Sigmoid colon (tissue), 4 donors: ENCODE data around the gene NCKAP5.

Experiments used
- EP300 ChIP-seq, 4 donors: sonication (generic); formaldehyde crosslinking; IDR thresholded peaks; one replicate each; pipeline ENCODE4 v1.6.1; 2017; ENCODE audit warnings: antibody characterized with exemption in 4 of 4
- POLR2AphosphoS5 ChIP-seq, 4 donors: sonication (generic); formaldehyde crosslinking; IDR thresholded peaks; one replicate each; pipeline ENCODE4 v1.6.1; 2017; ENCODE audit warnings: antibody characterized with exemption in 4 of 4
- TF ChIP-seq, protein P1 (sequence below), 4 experiments: fragments of 450-650 bp in 3 of 4; fragments of 200-600 bp in 1 of 4; IDR thresholded peaks; one replicate each; pipeline ENCODE4 v1.5.1; 2016 to 2019; ENCODE audit warnings: antibody characterized with exemption in 4 of 4, mild to moderate bottlenecking in 3 of 4, moderate library complexity in 2 of 4

DNA sequence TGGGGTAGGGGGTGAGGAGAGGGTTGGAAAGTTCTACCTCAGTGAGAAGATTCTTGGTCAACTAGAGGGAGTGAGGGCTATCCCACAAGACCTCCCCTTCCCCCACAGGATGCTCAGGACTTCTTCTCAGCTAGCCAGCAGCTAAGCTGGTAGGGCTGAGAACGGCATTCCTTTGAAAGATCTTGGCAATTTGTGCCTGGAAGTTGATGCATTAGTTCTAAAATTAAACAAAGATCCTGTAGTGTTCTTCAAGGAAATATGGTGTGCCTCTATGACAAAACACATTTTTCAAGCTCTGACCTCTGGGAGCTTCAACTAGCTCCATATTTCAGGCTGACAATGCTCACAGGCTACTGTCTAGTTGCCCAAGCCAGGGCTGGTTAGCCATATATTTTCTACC, 900.6 kb downstream of the NCKAP5 start:
- TF ChIP-seq POLR2AphosphoS5 (IDR thresholded peaks at IDR 0.05) (no peak), EP300 (IDR thresholded peaks at IDR 0.05) (no peak)
- TF ChIP-seq, protein P1, sequence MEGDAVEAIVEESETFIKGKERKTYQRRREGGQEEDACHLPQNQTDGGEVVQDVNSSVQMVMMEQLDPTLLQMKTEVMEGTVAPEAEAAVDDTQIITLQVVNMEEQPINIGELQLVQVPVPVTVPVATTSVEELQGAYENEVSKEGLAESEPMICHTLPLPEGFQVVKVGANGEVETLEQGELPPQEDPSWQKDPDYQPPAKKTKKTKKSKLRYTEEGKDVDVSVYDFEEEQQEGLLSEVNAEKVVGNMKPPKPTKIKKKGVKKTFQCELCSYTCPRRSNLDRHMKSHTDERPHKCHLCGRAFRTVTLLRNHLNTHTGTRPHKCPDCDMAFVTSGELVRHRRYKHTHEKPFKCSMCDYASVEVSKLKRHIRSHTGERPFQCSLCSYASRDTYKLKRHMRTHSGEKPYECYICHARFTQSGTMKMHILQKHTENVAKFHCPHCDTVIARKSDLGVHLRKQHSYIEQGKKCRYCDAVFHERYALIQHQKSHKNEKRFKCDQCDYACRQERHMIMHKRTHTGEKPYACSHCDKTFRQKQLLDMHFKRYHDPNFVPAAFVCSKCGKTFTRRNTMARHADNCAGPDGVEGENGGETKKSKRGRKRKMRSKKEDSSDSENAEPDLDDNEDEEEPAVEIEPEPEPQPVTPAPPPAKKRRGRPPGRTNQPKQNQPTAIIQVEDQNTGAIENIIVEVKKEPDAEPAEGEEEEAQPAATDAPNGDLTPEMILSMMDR (IDR thresholded peaks at IDR 0.05) = no peak
